HepG2 (cell line): ENCODE measurements around the gene USP25. TPM values are rescaled to one million over a fixed set of nuclear protein-coding genes. Genes with fewer than 3 reads are reported as not detected.

Experiments used
- ATAC-seq: fragments of 200-7000 bp; cut with Tn5 transposase; 3 replicates; pipeline ENCODE4 v1.9.1; 2020; ENCODE audit warnings: mild to moderate bottlenecking, moderate library complexity
- BruUV-seq: library from RNA; stranded (reverse); fragments of 400-500 nt; replicated peaks from 2 replicates; lab custom pipeline; 2021; lab: Mats Ljungman, UMichigan
- CTCF ChIA-PET: fragments of 300-600 bp; formaldehyde crosslinking; extraction: SDS; loops from one replicate; lab custom pipeline; 2021; ENCODE audit warnings: low total read pairs, inconsistent platforms, low intra/inter-chr PET ratio; lab: Yijun Ruan, JAX
- POLR2A ChIA-PET: fragments of 350-600 bp; sonication (Branson Sonifier 250); formaldehyde crosslinking; loops from one replicate; lab custom pipeline; 2020; ENCODE audit warnings: antibody characterized with exemption, inconsistent platforms; lab: Yijun Ruan, JAX
- DNase-seq: peaks from one replicate; pipeline ENCODE4 v3.0.0-alpha.2; 2015; ENCODE audit warnings: low spot score
- FAIRE-seq: peaks from 3 replicates; lab custom pipeline; 2011; peaks lifted over from hg19 to GRCh38; lab: Jason Lieb, UNC
- H2AFZ ChIP-seq: one replicate; pipeline ENCODE4 v1.6.1; 2011; ENCODE audit warnings: low read length, inconsistent platforms
- H3K27ac ChIP-seq: fragments of 300-600 bp; 3 replicates; pipeline ENCODE4 v1.8.0; 2011; ENCODE audit warnings: mixed run types, mild to moderate bottlenecking, mixed read lengths, low read length, inconsistent platforms; ENCODE audit not compliant: insufficient read depth; ENCODE audit errors: extremely low read length
- H3K27me3 ChIP-seq, 2 experiments: fragments of 200-600 bp in 1 of 2; 2 replicates in 1 of 2; 3 replicates in 1 of 2; pipeline versions ENCODE4 v1.6.0 to v1.8.0; 2011; ENCODE audit warnings: low read length in 2 of 2, mild to moderate bottlenecking in 2 of 2, moderate library complexity in 2 of 2, inconsistent platforms in 1 of 2; ENCODE audit not compliant: insufficient read depth in 2 of 2, control insufficient read depth in 1 of 2
- H3K36me3 ChIP-seq, 2 experiments: fragments of 200-600 bp in 1 of 2; replicated peaks in 1 of 2; 2 replicates in 1 of 2; 3 replicates in 1 of 2; pipeline versions ENCODE4 v1.5.1 to v1.8.0; 2011; ENCODE audit warnings: low read length in 2 of 2, inconsistent platforms in 1 of 2; ENCODE audit not compliant: insufficient read depth in 2 of 2, control insufficient read depth in 1 of 2
- H3K4me1 ChIP-seq: 2 replicates; pipeline ENCODE4 v1.5.1; 2012; ENCODE audit warnings: low read length, inconsistent platforms; ENCODE audit not compliant: insufficient read depth
- H3K4me2 ChIP-seq: 2 replicates; pipeline ENCODE4 v1.6.0; 2011; ENCODE audit warnings: low read depth, low read length, inconsistent platforms
- H3K4me3 ChIP-seq, 3 experiments: fragments of 200-600 bp in 1 of 3; sonication (generic), shearing (Covaris generic) in 1 of 3; replicated peaks in 1 of 3; 2 replicates each; pipeline ENCODE4 v1.5.1; 2011 to 2016; ENCODE audit warnings: low read length in 3 of 3, inconsistent platforms in 2 of 3, low read depth in 2 of 3, mild to moderate bottlenecking in 2 of 3, control low read depth in 1 of 3, mixed read lengths in 1 of 3; ENCODE audit not compliant: insufficient read depth in 1 of 3
- H3K79me2 ChIP-seq: one replicate; pipeline ENCODE4 v1.6.1; 2011; ENCODE audit warnings: low read length, inconsistent platforms; ENCODE audit not compliant: insufficient read depth
- H3K9ac ChIP-seq: 2 replicates; pipeline ENCODE4 v1.6.0; 2011; ENCODE audit warnings: mild to moderate bottlenecking, low read depth, low read length, inconsistent platforms; ENCODE audit not compliant: insufficient read depth
- H3K9me3 ChIP-seq: 2 replicates; pipeline ENCODE4 v1.5.1; 2012; ENCODE audit warnings: mild to moderate bottlenecking, low read length
- H4K20me1 ChIP-seq: 2 replicates; pipeline ENCODE4 v1.6.0; 2011; ENCODE audit warnings: inconsistent platforms, mild to moderate bottlenecking, low read length, moderate library complexity; ENCODE audit not compliant: insufficient read depth
- ELF3 ChIP-seq: IDR thresholded peaks from 2 replicates; pipeline ENCODE4 v1.6.1; 2016; ENCODE audit warnings: missing genetic modification reagents, missing compliant biosample characterization
- KLF16 ChIP-seq, 2 experiments: sonication (generic) in 1 of 2; formaldehyde crosslinking in 1 of 2; IDR thresholded peaks; 2 replicates each; pipeline versions ENCODE4 v1.6.1 to v1.8.0; 2016 to 2023; ENCODE audit warnings: missing genetic modification reagents in 2 of 2, missing compliant biosample characterization in 1 of 2
- NCOA2 ChIP-seq: sonication (generic); formaldehyde crosslinking; IDR thresholded peaks from 2 replicates; pipeline ENCODE4 v1.8.0; 2022; ENCODE audit warnings: inconsistent platforms
- RAD51 ChIP-seq: fragments of 450-650 bp; IDR thresholded peaks from 2 replicates; pipeline ENCODE4 v1.6.1; 2016; ENCODE audit warnings: borderline replicate concordance
- SOX6 ChIP-seq, 2 experiments: fragments of 450-650 bp in 1 of 2; sonication (generic) in 1 of 2; formaldehyde crosslinking in 1 of 2; IDR thresholded peaks; 2 replicates each; pipeline versions ENCODE4 v1.4.0 to v1.6.1; 2017 to 2020; ENCODE audit warnings: antibody characterized with exemption in 1 of 2, mild to moderate bottlenecking in 1 of 2, missing genetic modification reagents in 1 of 2
- WIZ ChIP-seq: sonication (generic); formaldehyde crosslinking; IDR thresholded peaks from 2 replicates; pipeline ENCODE4 v1.5.1; 2020; ENCODE audit warnings: mild to moderate bottlenecking, missing genetic modification reagents
- ZNF468 ChIP-seq: sonication (generic); formaldehyde crosslinking; IDR thresholded peaks from 2 replicates; pipeline ENCODE4 v1.8.0; 2022; ENCODE audit warnings: mild to moderate bottlenecking, moderate library complexity, missing genetic modification reagents
- ZNF543 ChIP-seq: sonication (generic); formaldehyde crosslinking; IDR thresholded peaks from 2 replicates; pipeline ENCODE4 v1.4.0; 2020; ENCODE audit warnings: mild to moderate bottlenecking, missing genetic modification reagents
- ZNF766 ChIP-seq: sonication (generic); formaldehyde crosslinking; IDR thresholded peaks from 2 replicates; pipeline ENCODE4 v1.5.0; 2020; ENCODE audit warnings: missing genetic modification reagents, borderline replicate concordance
- ZNF776 ChIP-seq: sonication (generic); formaldehyde crosslinking; IDR thresholded peaks from 2 replicates; pipeline ENCODE4 v1.4.0; 2020; ENCODE audit warnings: mild to moderate bottlenecking, missing genetic modification reagents
- WGBS: methylation state at CpG from one replicate; pipeline ENCODE4 v1.1.6; 2017; ENCODE audit warnings: low lambda C conversion rate; 5-methylcytosine and 5-hydroxymethylcytosine counted together
- in situ Hi-C: cut with HindIII; loops from 2 replicates; pipeline ENCODE4 v1.10.0; 2017; ENCODE audit warnings: low pct_unique_long_range_greater_than_20kb; ENCODE audit not compliant: extremely low pct_ligation_motif_present
- intact Hi-C: fragments of 100-400 bp; cut with micrococcal nuclease; formaldehyde crosslinking; loops from one replicate; pipeline ENCODE4 v1.10.0; 2022; ENCODE audit not compliant: unreplicated experiment
- polyA plus RNA-seq, 8 experiments: library from polyadenylated mRNA; depleted of rRNA in 3 of 8; stranded (reverse) in 7 of 8; unstranded in 1 of 8; fragments of >200 nt; fragmentation: Illumina TruSeq in 4 of 8; extraction: Trizol in 4 of 8; gene quantifications; 2 replicates each; pipeline versions ENCODE4 v1.2.1 to v1.2.3, GENCODE V29; 2011 to 2016; ENCODE audit warnings: low read depth in 4 of 8, missing spikeins in 1 of 8, mixed read lengths in 1 of 8; ENCODE audit not compliant: insufficient read depth in 1 of 8
- total RNA-seq, 5 experiments: library from RNA; depleted of rRNA; stranded (reverse); fragments of >200 nt; fragmentation: Illumina TruSeq; extraction: Trizol; gene quantifications; 2 replicates each; pipeline ENCODE4 v1.2.3, GENCODE V29; 2016; ENCODE audit warnings: low read depth in 1 of 5

USP25 gene
- total and polyA plus RNA-seq, 2 of the 13 experiments (the other 11 are each of a cell fraction or from before 2014, with no cell fraction given) = 12.4 to 26.3 TPM

DNA sequence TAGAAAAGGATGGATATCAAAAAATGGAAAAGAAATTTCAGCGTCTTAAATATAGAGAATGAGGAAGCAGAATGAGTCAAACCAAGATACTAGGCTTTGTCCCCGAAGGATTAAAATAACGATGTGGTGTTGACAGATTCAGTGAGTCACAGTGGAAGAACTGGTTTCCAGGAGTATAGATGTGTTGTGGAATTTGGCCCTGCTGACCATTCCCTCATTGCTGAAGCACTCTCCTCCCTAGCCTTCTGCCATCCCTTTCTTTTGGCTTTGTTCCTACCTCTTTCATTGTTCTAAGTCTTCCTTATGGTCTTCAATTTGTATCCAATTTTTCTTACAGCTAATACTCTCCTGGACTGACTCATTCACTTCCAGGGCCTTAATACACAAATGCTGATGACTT is 23.1 kb upstream of the USP25 start:
- in situ Hi-C loops (no loop called here), intact Hi-C loops (no loop called here)
- Histone ChIP-seq H3K9ac (no peak overlapping the region), H3K4me3 (no peak overlapping the region), H3K4me2 (no peak overlapping the region), H3K79me2 (no peaks in the 10 kb centered on the region), H3K9me3 (no peaks in the 10 kb centered on the region), H3K36me3 (no peaks in the 10 kb centered on the region), H3K27me3 (no peaks in the 10 kb centered on the region), H3K4me1 (no peaks in the 10 kb centered on the region), H3K27ac (no peak overlapping the region), H2AFZ (no peak overlapping the region), H4K20me1 (no peaks in the 10 kb centered on the region)
- TF ChIP-seq ELF3 (CRISPR knock-in tag) (no peak), ZNF468 (no peak), KLF16 (CRISPR knock-in tag; IDR thresholded peaks at IDR 0.05) (no peak), ZNF776 (CRISPR knock-in tag) (no peak), SOX6 (IDR thresholded peaks at IDR 0.05) (no peak), SOX6 (CRISPR knock-in tag; IDR thresholded peaks at IDR 0.05) (no peak)
- no peak for DNase-seq
- BruUV-seq = no TSS peak
- ChIA-PET POLR2A (no interaction called here), CTCF (no interaction called here)
- 4% methylated on average over 3 of the region's 3 CpGs for WGBS
- no peak for ATAC-seq
- FAIRE-seq = no peak

- TF ChIP-seq ZNF543 (CRISPR knock-in tag) (no peak), NCOA2 (CRISPR knock-in tag) (no peak), ZNF766 (CRISPR knock-in tag) (no peak), WIZ (CRISPR knock-in tag) (no peak), RAD51 (no peak)
- FAIRE-seq = no peak
- intact Hi-C loops (no loop called here), in situ Hi-C loops (no loop called here)
- Histone ChIP-seq H3K27me3 (no peaks in the 10 kb centered on the region), H3K9ac (no peak overlapping the region), H3K4me1 (no peaks in the 10 kb centered on the region), H3K79me2 (no peaks in the 10 kb centered on the region), H3K4me2 (no peak overlapping the region), H3K36me3 (no peaks in the 10 kb centered on the region), H3K27ac (no peak overlapping the region), H3K4me3 (no peak overlapping the region), H2AFZ (no peak overlapping the region), H3K9me3 (no peaks in the 10 kb centered on the region), H4K20me1 (no peaks in the 10 kb centered on the region)
- ChIA-PET POLR2A (no interaction called here), CTCF (no interaction called here)
- ATAC-seq = no peak
- 98% methylated on average over 1 of the region's 1 CpG for WGBS
- no TSS peak for BruUV-seq
- no peak for DNase-seq
Measured at GRCh38 chr21:15713412-15713811, 16.4 kb upstream of the USP25 start.
